ENCODE results near the gene MPPED2.

MPPED2 gene

DNA sequence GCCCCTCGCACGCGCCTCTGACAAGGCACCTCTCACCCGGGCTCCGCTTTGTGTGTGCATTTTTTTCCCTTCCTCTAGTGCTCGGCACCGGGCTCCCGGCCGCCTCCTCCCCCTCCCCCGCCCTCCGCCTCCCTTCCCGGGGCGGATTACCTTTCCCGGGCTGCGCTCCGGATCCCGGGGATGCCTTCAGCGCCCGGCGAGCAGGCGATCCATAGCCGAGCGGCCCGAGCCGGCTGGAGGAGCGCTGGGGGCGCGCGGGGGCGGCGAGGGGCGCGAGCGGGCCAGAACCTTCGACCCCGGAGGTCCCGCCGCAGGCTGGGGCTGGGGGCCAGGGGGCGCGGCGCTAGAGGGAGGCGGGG is 282 bp downstream of the MPPED2 start:
- no peak for TF ChIP-seq GATA2 (IDR thresholded peaks at IDR 0.05; ENCODE audit: low read depth, low read length)
- TF ChIP-seq GATA3 (IDR thresholded peaks at IDR 0.05; ENCODE audit: low read depth, low read length), result no peak

DNA sequence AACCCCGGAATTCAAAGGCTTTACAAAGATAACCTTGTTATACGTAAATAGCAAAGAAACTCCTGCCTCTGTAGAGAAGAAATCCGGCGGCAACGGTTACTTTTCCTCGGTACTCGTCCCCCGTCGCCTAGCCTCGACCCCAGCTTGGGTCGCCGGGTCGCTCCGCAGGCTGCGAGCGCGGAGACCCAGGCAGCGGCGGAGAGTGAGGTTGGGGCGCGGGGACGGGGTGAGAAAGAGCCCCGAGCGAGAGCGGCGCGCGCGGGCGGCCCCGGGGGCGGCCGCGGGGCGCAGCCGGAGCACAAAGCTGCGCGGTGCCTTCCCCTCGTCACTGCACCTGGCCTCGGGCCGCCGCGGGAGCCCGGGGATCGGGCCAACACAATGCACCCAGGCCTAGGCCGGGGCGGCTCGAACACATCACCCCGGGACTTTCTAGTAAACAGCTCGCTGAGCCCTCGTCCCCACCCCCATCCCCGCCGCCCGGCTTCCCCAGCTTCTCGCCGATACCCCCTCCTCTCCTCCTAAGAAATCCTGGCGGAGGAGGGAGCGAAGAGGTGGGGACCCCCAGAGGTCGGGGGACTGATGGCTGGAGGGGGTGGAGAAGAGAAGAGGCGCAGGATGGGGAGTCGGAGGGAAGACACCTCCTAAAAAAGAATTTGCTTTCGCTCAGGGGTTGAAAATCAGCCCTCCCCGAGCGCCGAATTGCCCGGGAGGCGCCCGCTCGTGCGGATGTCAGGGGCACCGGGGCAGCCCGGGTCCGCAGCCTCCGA is 845 bp downstream of the MPPED2 start:
- no peak for TF ChIP-seq GATA3 (IDR thresholded peaks at IDR 0.05; ENCODE audit: low read depth, low read length)
- no peak for TF ChIP-seq GATA2 (IDR thresholded peaks at IDR 0.05; ENCODE audit: low read depth, low read length)

DNA sequence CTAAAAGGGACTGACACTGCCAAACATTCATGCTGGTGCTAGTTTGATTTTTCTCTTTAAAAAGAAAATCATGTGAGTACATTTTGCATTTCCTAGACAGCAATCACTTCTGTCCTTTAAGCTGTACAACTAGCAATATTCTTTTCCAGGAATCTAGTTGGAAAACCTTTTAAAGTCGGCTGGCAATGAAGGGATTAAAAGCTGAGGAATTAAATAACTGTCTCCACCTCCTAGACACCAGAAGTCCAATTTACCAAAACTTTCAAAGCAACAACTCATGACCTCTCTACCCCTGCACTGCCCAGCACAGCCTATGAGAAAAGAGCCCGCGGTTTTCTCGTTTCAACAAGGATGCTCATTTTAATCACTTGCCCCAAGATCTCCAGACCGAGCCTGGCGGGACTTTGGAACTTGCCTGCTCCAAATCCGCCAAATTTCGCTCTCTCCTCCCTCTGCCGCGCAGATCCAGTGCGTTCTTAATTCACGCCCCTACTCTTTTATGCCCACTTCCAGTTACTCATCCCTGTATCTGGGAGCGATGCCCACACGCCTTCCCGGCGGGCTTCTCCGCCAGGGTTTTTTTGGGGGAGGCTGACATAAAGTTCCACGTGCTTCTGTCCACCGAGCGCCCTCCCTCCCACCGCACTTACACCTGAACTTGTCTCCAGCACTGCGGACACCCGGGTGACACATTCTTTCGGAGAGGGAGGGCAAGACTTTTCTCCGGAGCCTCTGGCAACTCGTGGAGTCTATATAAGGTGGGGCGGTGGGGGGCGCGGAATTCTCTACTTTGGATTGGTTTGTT is 2.5 kb downstream of the MPPED2 start:
- TF ChIP-seq GATA3 (IDR thresholded peaks at IDR 0.05; ENCODE audit: low read depth, low read length), result no peak
- no peak for TF ChIP-seq GATA2 (IDR thresholded peaks at IDR 0.05; ENCODE audit: low read depth, low read length)

DNA sequence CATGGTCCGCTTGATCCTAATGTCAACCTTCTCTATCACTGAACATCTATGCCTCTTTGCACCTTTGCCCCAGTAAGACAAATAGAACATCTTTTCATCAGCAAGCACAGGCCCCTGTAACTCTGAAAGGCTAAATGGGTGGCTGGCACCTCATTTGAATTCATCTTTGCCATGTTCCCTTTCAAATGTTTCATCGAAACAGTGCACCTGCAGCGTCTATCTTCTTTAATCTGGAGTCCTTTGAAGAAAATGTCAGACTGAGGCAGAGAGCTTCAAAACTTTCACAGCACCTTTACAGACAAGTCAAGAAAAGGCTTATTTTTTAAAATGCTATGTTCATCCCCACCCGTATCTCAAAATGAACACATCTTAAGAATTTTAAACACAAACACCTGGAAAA is 3.4 kb downstream of the MPPED2 start:
- no peak for TF ChIP-seq GATA3 (IDR thresholded peaks at IDR 0.05; ENCODE audit: low read depth, low read length)
- TF ChIP-seq GATA2 (IDR thresholded peaks at IDR 0.05; ENCODE audit: low read depth, low read length), result no peak

DNA sequence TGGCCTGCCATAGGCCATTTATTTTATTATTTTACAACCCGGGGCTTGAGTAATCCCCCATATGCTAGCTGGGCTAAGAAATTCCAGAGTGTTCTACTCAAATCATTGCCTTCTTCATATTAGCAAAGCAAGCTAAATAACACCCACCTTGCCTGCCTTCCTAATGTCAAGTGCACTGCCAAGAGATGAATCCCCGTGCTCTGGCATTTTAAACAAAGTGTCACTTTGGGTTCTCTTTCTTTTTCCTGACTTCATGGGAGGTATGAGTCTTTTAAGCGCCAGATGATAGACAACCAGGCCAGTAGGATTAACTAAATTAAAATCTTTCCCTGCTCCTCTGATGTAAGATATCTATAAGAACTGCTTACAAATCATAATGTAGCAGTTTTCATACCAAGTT is 4.5 kb downstream of the MPPED2 start:
- TF ChIP-seq GATA2 (IDR thresholded peaks at IDR 0.05; ENCODE audit: low read depth, low read length), result no peak
- no peak for TF ChIP-seq GATA3 (IDR thresholded peaks at IDR 0.05; ENCODE audit: low read depth, low read length)

DNA sequence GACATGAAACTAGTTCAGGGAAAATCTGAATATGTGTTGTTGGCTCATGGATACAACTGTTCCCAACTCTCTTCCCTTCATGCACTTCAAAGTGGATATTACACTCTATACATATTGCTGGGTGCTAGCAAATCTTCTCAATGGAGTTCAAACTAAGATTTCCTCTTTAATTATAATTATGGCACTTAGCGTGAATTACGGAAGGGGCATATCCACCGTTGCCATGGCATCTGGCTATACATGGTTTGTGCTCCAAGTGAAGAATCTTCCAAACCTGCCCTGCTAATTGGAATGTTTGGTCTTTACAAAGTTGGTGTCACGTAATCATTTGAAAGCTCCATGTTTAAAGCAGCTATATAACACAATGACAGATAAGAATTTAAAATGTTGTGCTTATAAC is 5.6 kb downstream of the MPPED2 start:
- TF ChIP-seq GATA2 (IDR thresholded peaks at IDR 0.05; ENCODE audit: low read depth, low read length), result no peak
- TF ChIP-seq GATA3 (IDR thresholded peaks at IDR 0.05; ENCODE audit: low read depth, low read length), result no peak

DNA sequence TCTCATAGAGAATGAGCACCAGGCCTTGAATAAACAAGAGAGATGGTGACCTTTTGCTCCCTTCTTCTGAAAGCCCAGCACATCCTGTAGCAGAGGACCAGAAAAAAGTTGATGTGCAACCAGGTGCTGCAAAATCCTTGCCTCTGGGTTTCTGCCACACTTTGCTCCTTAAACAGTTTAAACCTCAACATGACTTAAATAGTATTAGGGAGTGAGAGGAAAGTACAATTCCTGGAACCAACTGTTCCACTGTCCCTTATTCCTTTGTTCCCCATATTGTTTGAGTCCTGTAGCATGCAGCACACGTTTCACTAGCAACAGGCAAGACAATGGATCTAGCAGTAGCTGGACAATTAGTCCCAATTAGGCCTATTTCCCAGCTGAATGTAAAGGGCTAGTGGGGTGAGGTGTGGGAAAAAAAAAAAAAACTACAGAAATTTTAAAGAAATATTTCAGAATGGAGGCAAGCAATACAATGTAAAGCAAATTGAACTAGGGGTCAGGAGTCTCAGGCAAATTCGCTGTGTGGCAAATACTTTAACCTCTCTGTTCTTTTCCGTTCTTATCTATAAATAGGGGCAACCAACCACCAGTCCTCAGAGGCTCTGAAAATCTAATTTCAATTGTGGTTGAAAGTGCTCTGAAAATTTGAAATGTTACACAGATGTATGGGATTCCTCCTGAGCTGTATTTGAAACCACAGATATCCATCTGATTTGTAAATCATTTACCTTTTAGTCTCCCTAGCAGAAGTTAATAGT is 6.6 kb downstream of the MPPED2 start:
- TF ChIP-seq GATA2 (IDR thresholded peaks at IDR 0.05; ENCODE audit: low read depth, low read length) (no peak), GATA3 (IDR thresholded peaks at IDR 0.05; ENCODE audit: low read depth, low read length) (no peak)

DNA sequence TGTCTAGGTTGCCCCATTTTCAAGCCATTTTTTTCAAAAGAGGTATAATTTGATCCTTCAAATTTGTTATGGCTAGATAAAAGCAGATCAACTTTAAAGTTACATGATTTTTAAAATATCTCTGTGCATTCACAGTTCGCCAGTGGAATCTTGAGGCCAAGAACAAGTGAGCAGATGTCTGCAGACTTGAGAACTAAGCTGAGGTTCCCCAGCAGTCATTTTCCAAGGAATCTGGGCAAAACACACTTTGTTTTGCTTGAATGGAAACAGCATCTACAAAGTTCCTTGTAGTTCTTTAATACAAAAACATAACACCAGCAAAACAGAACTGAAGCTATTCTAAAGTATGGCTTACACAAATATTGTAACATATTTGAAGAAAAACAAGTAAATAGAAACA is 7.7 kb downstream of the MPPED2 start:
- TF ChIP-seq GATA2 (IDR thresholded peaks at IDR 0.05; ENCODE audit: low read depth, low read length) (no peak), GATA3 (IDR thresholded peaks at IDR 0.05; ENCODE audit: low read depth, low read length) (no peak)

DNA sequence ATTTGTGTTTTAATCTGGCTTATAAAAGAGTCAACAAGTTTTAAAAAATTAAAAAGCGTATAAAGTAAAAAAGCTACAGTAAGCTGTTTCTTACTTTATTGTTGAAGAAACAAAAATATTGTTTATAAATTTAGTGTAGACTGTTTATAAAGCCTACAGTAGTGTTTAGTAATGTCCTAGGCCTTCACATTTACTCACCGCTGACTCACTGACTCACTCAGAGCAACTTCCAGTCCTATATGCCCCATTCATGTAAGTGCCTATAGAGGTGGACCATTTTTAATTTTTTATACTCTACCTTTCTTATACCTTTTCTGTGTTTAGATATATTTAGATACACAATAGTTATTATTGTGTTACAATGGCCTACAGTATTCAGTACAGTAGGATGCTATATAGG is 12.2 kb downstream of the MPPED2 start:
- no peak for TF ChIP-seq GATA2 (IDR thresholded peaks at IDR 0.05; ENCODE audit: low read depth, low read length)
- TF ChIP-seq GATA3 (IDR thresholded peaks at IDR 0.05; ENCODE audit: low read depth, low read length), result no peak

DNA sequence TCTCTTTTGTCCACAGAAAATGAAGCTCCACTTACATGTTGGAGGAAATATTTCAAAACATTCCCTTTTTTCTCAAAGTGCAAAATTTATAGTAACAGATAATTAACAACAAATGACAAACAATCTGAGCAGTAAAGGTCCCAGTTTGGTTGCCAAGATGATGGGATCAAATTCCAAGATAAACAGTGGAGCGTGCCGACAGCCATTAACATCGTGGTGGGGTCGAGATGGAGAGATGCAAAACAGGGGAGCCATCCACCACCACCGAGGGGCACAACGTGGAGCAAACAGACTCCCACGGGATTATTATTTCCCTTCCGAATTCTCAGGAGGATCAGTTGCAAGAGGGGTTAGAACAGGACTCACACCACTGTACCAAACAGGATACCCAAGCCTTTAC is 17.2 kb downstream of the MPPED2 start:
- no peak for TF ChIP-seq GATA2 (IDR thresholded peaks at IDR 0.05; ENCODE audit: low read depth, low read length)
- no peak for TF ChIP-seq GATA3 (IDR thresholded peaks at IDR 0.05; ENCODE audit: low read depth, low read length)

DNA sequence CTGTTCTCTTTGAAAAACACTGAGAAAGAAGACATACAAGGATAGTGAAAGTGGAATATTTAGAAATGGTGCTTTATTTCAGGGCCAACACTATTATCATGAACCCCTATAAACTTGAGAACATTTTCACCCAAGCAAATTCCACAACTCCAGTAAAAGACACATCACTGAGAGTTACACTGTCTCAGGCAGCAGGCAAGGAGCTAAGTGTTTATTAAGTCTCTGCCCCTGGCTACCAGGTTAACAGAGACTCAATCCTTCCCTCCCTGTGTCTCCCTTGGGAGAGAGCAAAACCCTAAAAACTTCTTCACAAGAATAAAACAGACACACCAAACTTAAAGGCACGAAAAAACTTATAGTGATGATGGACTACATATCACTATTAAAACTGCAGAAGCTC is 18.5 kb downstream of the MPPED2 start:
- TF ChIP-seq GATA2 (IDR thresholded peaks at IDR 0.05; ENCODE audit: low read depth, low read length) (no peak), GATA3 (IDR thresholded peaks at IDR 0.05; ENCODE audit: low read depth, low read length) (no peak)

DNA sequence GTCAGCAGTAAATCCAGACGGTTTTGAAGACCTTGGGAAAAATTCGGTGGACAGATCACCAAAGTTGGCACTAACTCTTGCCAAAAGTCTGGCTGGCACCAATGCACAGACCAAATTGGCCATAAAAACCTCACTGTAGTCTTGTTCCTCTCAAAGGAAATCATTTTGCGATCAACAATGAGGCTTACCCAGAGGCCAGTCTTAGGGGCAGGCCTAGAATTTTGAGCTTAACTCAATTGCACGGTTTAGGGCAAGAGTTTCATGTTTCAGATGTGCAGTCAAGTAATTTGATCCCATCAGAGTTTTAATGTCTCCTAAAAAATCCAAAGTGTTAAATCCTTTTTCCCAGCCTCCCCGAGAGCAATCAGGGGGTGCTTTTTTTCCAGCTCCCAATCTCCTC is 19.0 kb downstream of the MPPED2 start:
- no peak for TF ChIP-seq GATA3 (IDR thresholded peaks at IDR 0.05; ENCODE audit: low read depth, low read length)
- TF ChIP-seq GATA2 (IDR thresholded peaks at IDR 0.05; ENCODE audit: low read depth, low read length), result no peak

DNA sequence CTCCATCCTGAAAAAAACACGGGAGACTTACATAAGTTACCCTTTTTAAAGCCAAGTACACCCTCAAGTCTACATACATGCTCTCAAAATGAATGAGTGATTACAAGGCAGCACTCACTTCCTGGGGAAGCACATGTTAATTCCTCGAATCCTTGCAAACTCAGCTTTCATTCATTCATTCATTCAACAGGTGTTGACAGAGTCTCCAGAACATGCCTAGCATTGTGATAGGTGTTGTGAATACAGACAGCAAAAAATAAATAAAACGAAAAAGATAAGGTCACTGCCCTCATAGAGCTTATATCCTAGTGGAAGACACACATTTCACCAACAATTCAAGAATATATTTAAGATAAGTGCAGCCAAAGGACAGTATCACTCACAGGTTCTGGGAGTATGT is 19.7 kb downstream of the MPPED2 start:
- TF ChIP-seq GATA2 (IDR thresholded peaks at IDR 0.05; ENCODE audit: low read depth, low read length) (no peak), GATA3 (IDR thresholded peaks at IDR 0.05; ENCODE audit: low read depth, low read length) (no peak)

DNA sequence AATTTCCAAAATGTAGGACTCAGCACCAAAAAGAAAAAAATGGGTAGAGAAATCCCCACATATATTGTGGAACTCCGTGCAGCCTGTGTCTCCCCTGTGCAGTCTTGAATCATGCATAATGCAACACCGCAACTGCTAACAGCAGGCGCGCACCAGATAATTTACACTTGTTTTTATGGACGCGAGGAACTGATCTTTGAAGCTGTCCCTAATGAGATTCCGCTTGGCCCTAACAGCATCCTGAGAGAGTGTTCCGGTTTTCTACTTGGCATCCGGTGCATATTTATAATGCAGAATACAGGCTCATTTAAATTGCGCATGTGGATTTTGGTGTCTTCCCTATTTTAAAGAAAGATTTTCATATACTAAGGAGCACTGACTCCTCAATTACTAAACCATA is 21.1 kb downstream of the MPPED2 start:
- TF ChIP-seq GATA3 (IDR thresholded peaks at IDR 0.05; ENCODE audit: low read depth, low read length), result no peak
- TF ChIP-seq GATA2 (IDR thresholded peaks at IDR 0.05; ENCODE audit: low read depth, low read length), result no peak

Data from SH-SY5Y (cell line).